SK-MEL-5 (cell line): ENCODE data around the gene NUP153. TPM values are rescaled to one million over a fixed set of nuclear protein-coding genes. Genes with fewer than 3 reads are reported as not detected.

Source experiments
- DNase-seq: peaks from one replicate; pipeline ENCODE4 v3.0.0-alpha.2; 2016; ENCODE audit warnings: low read depth, low spot score
- in situ Hi-C: cut with HindIII; loops from 2 replicates; pipeline ENCODE4 v1.10.0; 2016; ENCODE audit warnings: low sequenced_read_pairs, high pct_unique_total_duplicates, low pct_unique_long_range_greater_than_20kb
- total RNA-seq: library from RNA; depleted of rRNA; stranded (reverse); fragments of >200 nt; shearing (Covaris generic); gene quantifications from 2 replicates; pipeline ENCODE4 v1.2.3, GENCODE V29; 2014

NUP153 gene
- total RNA-seq, 1 experiment from 2014 or later: 42.1 TPM

DNA sequence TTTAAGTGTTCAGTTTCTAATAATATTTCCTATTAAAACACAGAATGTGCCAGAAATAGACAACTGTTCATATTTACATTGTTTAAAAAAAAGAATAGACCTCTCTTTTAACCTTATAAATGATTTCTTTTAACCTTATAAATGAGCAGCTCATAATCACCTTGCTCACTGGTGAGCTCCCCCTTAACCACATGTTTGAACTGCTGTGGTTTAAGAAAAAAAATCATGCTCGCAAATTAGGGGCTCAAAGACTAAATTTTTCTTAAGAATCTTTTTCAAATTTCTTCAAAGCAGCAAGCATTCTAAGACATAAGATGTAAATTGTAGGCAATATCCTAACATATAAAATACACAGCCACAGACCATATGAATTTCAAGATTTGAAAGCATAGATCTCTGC, 73.8 kb downstream of the NUP153 start:
- DNase-seq: no peak
- in situ Hi-C loops: no loop called here

DNA sequence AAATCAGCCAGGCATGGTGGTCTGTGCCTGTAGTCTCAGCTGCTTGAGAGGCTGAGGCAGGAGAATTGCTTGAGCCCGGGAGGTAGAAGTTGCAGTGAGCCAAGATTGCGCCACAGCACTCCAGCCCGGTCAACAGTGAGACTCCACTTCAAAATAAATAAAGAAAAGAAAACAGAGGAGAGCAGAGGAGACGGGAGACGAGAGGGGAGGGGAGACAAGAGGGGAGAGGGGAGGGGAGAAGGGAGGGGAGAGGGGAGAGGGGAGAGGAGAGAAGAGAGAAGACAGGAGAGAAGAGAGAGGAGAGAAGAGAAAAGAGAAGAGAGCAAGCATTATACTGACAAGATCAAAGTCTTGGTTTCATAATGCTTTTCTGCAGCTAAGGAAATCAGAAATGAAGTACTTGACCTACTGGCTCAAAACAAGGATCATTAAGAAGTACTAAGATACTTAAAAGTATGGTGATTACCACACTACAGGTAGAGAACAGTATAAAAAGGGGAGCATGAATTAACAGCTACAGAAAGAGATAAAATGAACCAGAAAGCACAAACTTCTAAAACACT, 76.1 kb downstream of the NUP153 start:
- in situ Hi-C loops: no loop called here
- DNase-seq: no peak

DNA sequence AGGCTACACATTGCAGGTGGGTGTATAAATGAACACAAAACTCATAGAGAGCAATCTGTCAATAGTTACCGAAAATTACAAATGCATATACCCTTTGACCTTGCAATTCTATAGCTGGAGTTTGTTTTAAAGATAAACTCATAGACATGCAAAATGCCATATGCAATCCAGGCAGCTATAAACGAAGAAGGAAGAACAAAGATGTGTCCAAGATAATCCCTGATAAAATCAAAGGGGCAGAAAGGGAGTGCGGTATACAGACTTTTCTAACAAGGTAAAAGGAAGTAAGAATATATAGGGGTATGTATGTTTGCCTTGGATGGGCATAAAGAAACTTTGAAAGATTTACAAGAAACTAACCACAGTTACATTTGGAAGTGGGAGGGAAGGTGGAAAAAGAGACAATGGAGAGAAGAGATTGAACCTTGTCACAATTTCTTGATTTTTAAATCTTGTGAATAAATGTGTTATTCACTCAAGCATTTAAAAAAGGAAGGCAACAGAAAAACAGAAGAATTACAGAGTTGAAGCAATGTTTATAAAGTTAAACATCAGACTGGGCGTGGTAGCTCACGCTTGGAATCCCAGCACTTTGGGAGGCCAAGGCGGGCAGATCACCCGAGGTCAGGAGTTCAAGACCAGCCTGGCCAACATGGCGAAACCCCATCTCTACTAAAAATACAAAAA, 76.8 kb downstream of the NUP153 start:
- in situ Hi-C loops: no loop called here
- DNase-seq: no peak

DNA sequence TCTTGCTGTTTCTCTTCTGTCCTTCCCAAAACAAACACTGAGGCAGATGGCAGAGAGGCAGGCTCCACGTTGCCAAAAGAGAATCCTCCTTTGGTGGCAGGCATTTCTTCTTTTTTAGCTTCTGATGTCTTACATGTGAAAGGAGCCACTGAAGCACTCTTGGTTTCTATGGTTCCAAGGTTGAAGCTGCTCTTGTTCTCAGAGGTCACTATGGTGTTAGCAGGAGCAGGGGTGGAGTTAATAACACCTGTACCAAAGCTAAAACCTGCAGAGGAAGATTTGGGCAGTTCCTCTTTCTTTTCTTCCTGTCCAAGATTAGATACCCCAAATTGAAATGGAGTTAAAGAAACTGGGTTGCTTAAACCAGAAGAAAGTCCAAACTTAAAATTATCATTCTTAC, 77.9 kb downstream of the NUP153 start:
- no peak for DNase-seq
- in situ Hi-C loops: no loop called here

DNA sequence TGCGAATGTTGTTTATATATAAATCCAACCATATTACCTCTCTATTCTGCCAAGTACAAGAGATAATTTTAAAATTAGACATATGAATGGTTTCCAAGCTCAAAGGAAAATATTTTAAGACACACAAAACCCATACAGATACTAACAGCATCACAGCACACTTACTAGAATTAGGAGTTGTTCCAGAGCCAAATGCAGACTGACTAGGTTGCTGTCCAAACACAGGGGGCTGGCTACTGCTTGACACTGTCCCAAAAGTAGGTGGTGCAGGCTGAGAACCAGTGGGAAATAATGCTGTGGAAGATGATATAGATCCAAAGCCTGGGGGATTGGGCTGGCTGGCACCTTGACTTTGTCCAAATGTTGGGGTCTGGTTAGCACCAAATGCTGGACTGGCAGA, 82.3 kb downstream of the NUP153 start:
- in situ Hi-C loops: no loop called here
- DNase-seq: no peak

DNA sequence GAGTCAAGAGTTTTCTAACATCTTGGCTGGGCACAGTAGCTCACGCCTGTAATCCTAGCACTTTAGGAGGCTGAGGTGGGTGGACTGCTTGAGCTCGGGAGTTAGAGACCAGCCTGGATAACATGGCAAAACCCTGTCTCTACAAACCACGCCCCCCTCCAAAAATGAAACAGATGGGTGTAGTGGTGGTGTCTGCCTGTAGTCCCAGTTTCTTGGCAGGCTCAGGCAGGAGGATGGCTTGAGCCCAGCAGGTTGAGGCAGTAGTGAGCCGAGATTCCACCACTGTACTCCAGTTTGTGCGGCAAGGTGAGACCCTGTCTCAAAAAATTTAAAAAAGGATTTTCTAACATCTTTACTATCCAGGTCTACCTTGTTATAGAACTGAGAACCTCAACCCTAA, 84.6 kb downstream of the NUP153 start:
- peak; percentile 55 for DNase-seq
- in situ Hi-C loops: no loop called here

DNA sequence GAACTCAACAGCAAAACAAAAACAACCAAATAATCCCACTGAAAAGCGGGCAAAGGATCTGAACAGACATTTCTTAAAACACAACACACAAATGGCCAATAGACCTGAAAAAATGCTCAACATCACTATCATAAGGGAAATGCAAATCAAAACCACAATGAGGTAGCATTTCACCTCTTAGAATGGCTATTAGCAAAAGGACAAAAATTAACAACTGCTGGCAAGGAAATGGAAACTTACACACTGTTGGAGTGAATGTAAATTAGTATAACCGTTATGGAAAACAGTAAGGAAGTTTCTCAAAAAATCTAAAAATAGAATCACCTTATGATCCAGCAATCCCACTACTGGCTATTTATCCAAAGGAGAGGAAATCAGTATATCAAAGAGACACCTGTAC, 85.7 kb downstream of the NUP153 start:
- in situ Hi-C loops: no loop called here
- DNase-seq: no peak

DNA sequence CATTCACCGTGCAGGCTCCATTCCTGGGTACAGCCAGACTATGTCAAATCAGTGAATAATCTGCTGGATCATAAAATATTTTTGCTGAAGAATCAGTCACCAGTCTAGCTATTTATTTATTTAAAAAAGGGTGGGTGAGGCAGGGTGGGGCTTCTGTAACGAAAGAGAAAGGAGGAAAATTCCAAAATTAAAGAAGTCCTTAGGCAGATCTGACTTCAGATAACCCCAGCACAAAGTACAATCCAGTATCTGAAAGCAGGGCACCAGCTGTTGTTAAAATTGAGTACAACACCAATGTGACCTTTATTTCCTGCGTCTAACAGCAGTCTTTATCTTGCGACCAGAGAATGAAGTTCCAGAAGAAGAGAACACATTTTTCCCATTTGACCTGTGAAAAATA, 90.9 kb downstream of the NUP153 start:
- in situ Hi-C loops: no loop called here
- DNase-seq: no peak

DNA sequence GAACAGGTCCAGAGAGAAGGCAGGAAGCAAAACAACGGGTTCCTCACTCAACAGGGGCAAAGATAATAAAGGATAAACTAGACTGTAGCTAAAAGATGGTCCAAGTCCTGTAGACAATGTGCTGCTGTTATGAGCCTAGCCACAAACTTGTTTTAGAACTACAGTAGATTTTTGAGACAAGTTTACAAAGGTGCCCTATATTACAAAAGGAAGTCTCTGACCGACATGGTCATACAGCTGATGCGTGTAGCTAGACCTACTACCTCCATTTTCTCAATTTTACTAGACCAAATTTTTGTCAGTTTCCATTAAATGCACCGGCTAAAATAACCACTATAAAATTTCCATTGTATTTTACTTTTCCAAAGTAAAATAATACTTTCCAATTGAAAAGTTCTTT, 94.7 kb downstream of the NUP153 start:
- peak; percentile 16 for DNase-seq
- in situ Hi-C loops: no loop called here

DNA sequence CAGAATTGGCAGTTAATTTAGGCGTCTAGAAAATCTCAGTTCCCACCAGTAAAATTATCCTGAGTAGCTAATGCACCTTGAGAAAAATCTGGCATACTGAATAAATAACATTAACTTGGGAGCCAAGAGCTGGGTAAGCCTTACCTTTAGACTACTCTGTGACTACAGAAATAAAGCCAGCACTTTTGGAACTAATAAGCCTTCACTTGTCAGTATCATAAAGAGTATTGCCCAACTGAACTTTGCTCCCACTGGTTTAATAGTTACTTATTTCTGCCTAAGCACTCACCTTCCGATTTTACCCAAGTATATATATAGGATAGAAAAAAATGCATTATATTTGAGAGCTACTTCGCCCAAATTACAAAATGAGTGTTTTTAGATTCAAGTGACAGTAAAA, 95.9 kb downstream of the NUP153 start:
- in situ Hi-C loops: no loop called here
- DNase-seq: no peak

DNA sequence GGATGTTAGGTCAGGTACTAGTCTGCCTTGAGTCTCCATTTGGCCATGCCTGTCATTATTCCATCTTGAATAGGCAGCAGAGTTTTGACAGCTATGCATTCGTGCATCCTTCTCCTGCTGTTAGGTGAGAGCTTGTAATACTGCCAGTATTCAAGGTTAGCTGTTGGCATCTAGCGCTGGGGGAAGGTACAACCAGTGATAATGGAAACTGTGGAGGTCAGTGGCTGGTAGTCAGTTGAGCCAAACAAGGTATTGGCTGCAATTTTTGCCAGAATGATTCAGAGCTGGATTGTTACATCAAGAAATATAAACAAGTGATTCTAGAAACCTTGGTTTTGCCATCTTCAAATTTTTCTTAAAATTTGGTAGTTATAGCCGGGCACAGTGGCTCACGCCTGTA, 100.1 kb downstream of the NUP153 start:
- DNase-seq: no peak
- in situ Hi-C loops: no loop called here

DNA sequence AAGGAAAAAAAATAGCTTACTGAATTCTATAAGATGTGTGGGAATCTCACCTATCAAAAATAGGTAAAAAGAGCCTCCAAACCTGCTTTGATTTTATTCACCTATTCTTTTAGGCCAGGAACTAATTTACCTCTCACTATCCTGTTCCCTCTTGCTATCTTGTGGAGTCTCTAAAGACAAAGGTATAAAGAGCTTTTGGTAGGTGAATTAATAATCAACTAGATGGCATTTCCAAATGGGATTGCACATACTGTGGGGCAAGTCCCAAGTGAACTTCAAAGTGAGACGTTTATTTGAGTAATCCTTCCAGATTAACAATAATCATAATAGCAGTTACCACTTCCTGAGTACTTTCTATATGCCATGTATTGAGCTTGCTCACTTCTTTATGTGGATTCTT, 103.8 kb downstream of the NUP153 start:
- in situ Hi-C loops: no loop called here
- no peak for DNase-seq

DNA sequence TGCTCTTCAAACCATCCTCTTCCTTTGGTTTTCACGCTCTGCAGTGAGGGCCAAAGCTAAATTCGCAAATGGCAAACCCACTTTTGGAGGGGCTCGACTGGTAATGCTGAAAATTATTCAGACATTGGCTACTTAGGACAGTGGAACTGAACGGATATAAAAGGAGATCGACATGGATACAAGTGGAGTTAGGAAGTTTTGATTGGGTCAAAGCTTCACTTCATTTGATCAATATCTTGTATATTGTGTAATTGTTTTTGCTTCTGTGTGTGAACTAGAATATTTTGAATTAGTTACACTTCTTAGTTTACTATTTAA, 105.4 kb downstream of the NUP153 start:
- no peak for DNase-seq
- in situ Hi-C loops: no loop called here

DNA sequence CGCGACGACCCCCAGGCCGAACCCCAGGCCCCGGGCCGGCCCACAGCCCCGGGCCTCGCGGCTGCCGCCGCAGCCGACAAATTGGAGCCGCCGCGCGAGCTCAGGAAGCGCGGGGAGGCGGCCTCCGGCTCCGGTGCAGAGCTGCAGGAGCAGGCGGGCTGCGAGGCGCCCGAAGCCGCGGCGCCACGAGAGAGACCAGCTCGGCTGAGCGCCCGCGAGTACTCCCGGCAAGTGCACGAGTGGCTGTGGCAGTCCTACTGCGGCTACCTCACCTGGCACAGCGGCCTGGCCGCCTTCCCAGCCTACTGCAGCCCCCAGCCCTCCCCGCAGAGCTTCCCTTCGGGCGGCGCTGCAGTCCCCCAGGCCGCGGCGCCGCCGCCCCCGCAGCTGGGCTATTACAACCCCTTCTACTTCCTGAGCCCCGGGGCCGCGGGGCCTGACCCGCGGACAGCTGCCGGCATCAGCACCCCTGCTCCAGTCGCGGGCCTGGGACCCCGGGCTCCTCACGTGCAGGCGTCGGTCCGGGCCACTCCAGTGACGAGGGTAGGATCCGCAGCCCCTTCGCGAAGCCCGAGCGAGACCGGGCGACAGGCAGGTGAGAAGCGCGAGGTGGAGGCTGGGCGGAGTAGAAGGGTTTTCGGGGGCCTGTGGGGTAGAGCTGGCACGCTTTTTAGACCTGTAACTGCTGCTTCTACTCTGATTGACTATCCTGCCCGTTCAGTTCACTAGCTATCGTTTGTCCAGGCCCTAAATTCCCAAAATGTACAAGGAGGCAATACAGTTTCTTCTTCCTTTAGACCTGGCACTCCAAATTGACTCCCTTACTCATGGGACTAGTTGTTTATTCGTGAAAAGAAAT, 106.0 kb downstream of the NUP153 start:
- in situ Hi-C loops: no loop called here
- peak; percentile 36 for DNase-seq

DNA sequence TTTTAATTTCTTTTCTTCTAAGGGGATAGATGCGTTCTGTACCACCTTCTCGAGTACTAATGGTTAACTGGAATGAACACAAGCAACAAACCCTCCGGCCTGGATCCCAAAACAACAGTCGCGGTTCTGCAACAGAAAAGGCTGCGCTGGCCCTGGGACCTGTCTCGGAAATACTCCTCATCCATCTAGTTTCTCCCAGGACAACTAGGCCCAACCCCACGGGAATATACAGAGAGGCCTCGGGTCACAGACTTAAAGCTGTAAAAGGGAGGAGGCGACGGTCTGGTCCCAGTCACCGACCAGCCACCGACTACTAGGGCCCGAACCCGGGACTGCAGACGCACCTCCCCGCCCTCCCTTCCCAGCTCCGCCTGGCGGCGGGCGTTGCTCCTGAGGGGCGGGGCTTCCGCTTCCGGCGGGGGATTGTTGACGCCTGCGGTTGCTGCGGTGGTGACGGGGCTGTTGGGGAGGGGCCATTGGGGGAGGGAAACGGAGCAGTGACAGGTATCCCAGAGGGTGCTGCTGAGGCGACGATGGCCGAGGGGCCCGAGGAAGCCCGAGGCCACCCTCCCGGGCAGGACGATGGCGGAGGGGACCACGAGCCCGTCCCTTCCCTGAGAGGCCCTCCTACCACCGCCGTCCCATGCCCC, 106.7 kb downstream of the NUP153 start, which contains the start of gene FAM8A1:
TSS of gene FAM8A1 (plus strand) at position 426 of the 650 bp plus-strand sequence. CDS start at position 534, 108 bp downstream.
- peak; percentile 95 for DNase-seq
- in situ Hi-C loops: no loop called here

DNA sequence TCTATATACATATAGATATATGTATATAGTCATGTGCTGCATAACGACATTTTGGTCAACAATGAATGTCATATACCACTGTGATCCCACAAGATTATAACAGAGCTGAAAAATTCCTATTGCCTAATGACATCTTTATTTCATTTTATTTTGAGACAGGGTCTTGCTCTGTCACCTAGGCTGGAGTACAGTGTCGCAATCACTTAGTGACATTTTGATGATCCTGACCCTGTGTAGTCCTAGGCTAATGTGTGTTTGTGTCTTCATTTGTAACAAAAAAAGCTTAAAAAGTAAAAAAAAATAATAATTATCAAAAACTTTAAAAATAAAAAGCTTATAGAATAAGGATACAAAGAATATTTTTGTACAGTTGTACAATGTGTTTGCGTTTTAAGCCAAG, 110.6 kb downstream of the NUP153 start:
- DNase-seq: no peak
- in situ Hi-C loops: no loop called here

DNA sequence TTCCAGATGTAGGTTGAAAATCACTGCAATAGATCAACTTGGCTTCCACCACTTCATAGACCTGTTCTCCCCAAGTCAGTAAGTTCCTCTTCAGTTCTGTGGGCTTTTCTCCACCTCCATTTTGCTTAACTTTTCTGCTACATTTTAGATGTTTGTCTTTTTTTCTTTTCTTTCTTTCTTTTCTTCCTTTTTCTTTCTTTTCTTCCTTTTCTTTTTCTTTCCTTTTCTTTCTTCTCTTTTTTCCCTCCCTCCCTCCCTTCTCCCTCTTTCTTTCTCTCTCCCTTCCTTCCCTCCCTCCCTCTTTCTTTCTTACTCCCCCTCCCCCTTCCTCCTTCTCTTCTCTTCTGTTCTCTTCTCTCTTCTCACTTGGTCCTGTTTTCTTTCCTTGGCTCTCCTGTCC, 113.5 kb downstream of the NUP153 start:
- in situ Hi-C loops: no loop called here

DNA sequence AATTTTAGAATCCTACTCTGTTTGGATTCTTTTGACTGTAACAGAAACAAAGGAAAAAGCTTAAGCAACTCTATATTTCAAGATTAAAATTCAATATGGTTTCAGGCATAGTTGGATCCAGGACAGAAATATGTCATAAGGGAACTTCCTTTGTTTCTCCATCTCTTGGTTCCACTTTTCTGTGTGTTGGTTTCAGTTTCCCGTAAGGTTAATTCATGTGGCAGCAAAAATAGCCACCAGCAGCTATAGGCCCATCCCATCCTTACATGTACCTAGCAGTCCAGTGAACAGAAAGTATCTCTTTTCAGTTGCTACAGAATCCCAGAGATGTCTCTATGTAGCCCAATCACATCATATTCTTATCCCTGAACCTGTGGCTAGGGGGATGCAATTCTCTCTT, 115.4 kb downstream of the NUP153 start:
- in situ Hi-C loops: no loop called here
- no peak for DNase-seq

More for the DNA sequence above, 113.5 kb downstream of the NUP153 start:
- no peak for DNase-seq
